H1 (cell line): ENCODE data around the gene SOWAHC. TPM values are rescaled to one million over a fixed set of nuclear protein-coding genes. Genes with fewer than 3 reads are reported as not detected.

Experiments used
- CTCF ChIA-PET: fragments of 300-600 bp; sonication (Branson Sonifier 250); formaldehyde crosslinking; loops from one replicate; lab custom pipeline; 2021; ENCODE audit not compliant: partially characterized antibody; lab: Charles Lee
- POLR2A ChIA-PET: fragments of 300-600 bp; sonication (Branson Sonifier 250); formaldehyde crosslinking; loops from one replicate; lab custom pipeline; 2021; ENCODE audit warnings: inconsistent platforms; ENCODE audit not compliant: partially characterized antibody; lab: Charles Lee
- DNase-seq, 2 experiments: peaks; one replicate each; pipeline versions ENCODE4 v3.0.0 to v3.0.0-alpha.2; 2010 to 2022; ENCODE audit warnings: low spot score in 2 of 2, low read depth in 1 of 2, mixed read lengths in 1 of 2
- FAIRE-seq: peaks from 2 replicates; lab custom pipeline; 2011; peaks lifted over from hg19 to GRCh38; lab: Jason Lieb, UNC
- H2AFZ ChIP-seq: 2 replicates; pipeline ENCODE4 v1.8.1; 2012; ENCODE audit warnings: low read length, inconsistent platforms
- H2AK5ac ChIP-seq: 2 replicates; pipeline ENCODE4 v1.6.1; 2013; ENCODE audit warnings: low read depth, low read length
- H2BK120ac ChIP-seq: replicated peaks from 2 replicates; pipeline ENCODE3; 2013; ENCODE audit warnings: low read depth, low read length, inconsistent platforms
- H2BK12ac ChIP-seq: 2 replicates; pipeline ENCODE4 v1.6.1; 2013; ENCODE audit warnings: low read depth, low read length
- H2BK15ac ChIP-seq: 2 replicates; pipeline ENCODE4 v1.6.1; 2013; ENCODE audit warnings: low read length
- H2BK20ac ChIP-seq: 2 replicates; pipeline ENCODE4 v1.6.1; 2013; ENCODE audit warnings: low read length
- H2BK5ac ChIP-seq: 2 replicates; pipeline ENCODE4 v1.6.1; 2013; ENCODE audit warnings: low read depth, low read length
- H3K14ac ChIP-seq: 2 replicates; pipeline ENCODE4 v1.6.1; 2013; ENCODE audit warnings: inconsistent platforms; ENCODE audit not compliant: insufficient read length
- H3K18ac ChIP-seq: 2 replicates; pipeline ENCODE4 v1.6.1; 2013; ENCODE audit warnings: low read length; ENCODE audit errors: extremely low read depth
- H3K23ac ChIP-seq: 2 replicates; pipeline ENCODE4 v1.6.1; 2013; ENCODE audit warnings: inconsistent platforms; ENCODE audit not compliant: insufficient read length
- H3K23me2 ChIP-seq: 2 replicates; pipeline ENCODE4 v1.6.1; 2013; ENCODE audit warnings: low read depth, low read length
- H3K27ac ChIP-seq: 2 replicates; pipeline ENCODE4 v1.6.1; 2011; ENCODE audit warnings: low read depth, low read length, inconsistent platforms
- H3K27me3 ChIP-seq, 4 experiments: replicated peaks in 1 of 4; 1 replicate in 1 of 4; 2 replicates in 3 of 4; pipeline versions ENCODE4 v1.6.1 to v1.8.1; 2011 to 2013; ENCODE audit warnings: low read length in 3 of 4, mild to moderate bottlenecking in 3 of 4, inconsistent platforms in 2 of 4, mixed read lengths in 2 of 4, moderate library complexity in 1 of 4; ENCODE audit not compliant: control insufficient read depth in 3 of 4, insufficient read depth in 3 of 4; ENCODE audit errors: extremely low read depth in 1 of 4
- H3K36me3 ChIP-seq, 4 experiments: 2 replicates each; pipeline versions ENCODE4 v1.6.1 to v1.8.1; 2011 to 2013; ENCODE audit warnings: mild to moderate bottlenecking in 4 of 4, low read length in 3 of 4, moderate library complexity in 2 of 4, control low read depth in 1 of 4, inconsistent platforms in 1 of 4; ENCODE audit not compliant: insufficient read depth in 4 of 4, control insufficient read depth in 2 of 4
- H3K4ac ChIP-seq: replicated peaks from 2 replicates; pipeline ENCODE3; 2013; ENCODE audit warnings: low read length, low read depth, mixed read lengths, inconsistent platforms; ENCODE audit not compliant: insufficient read length
- H3K4me1 ChIP-seq, 4 experiments: replicated peaks in 1 of 4; 1 replicate in 1 of 4; 2 replicates in 3 of 4; pipeline versions ENCODE4 v1.6.1 to v1.8.1; 2011 to 2013; ENCODE audit warnings: low read length in 3 of 4, inconsistent platforms in 2 of 4, mixed read lengths in 1 of 4; ENCODE audit not compliant: insufficient read depth in 4 of 4, control insufficient read depth in 3 of 4
- H3K4me2 ChIP-seq, 2 experiments: 2 replicates each; pipeline versions ENCODE4 v1.6.1 to v1.8.1; 2011 to 2013; ENCODE audit warnings: low read depth in 2 of 2, low read length in 2 of 2, control low read depth in 1 of 2, inconsistent platforms in 1 of 2, mild to moderate bottlenecking in 1 of 2; ENCODE audit not compliant: insufficient read depth in 1 of 2
- H3K4me3 ChIP-seq, 4 experiments: fragments of 200-600, 300-600 bp in 1 of 4; sonication (generic), shearing (Covaris generic), sonication (Bioruptor Twin) in 1 of 4; 2 replicates each; pipeline versions ENCODE4 v1.5.1 to v1.8.1; 2011 to 2016; ENCODE audit warnings: low read length in 4 of 4, low read depth in 3 of 4, control low read depth in 2 of 4, inconsistent platforms in 2 of 4, mild to moderate bottlenecking in 2 of 4, mixed read lengths in 1 of 4, moderate library complexity in 1 of 4; ENCODE audit not compliant: insufficient read depth in 2 of 4; ENCODE audit errors: extremely low read depth in 1 of 4
- H3K56ac ChIP-seq: replicated peaks from 2 replicates; pipeline ENCODE3; 2013; ENCODE audit warnings: low read depth, mild to moderate bottlenecking, mixed read lengths, low read length, inconsistent platforms; ENCODE audit not compliant: insufficient read length
- H3K79me1 ChIP-seq: 2 replicates; pipeline ENCODE4 v1.6.1; 2013; ENCODE audit warnings: low read depth, low read length, control low read depth
- H3K79me2 ChIP-seq, 2 experiments: 2 replicates each; pipeline versions ENCODE4 v1.6.1 to v1.8.1; 2012 to 2013; ENCODE audit warnings: low read length in 2 of 2, mild to moderate bottlenecking in 2 of 2, inconsistent platforms in 1 of 2; ENCODE audit not compliant: insufficient read depth in 2 of 2, control insufficient read depth in 1 of 2
- H3K9ac ChIP-seq, 4 experiments: replicated peaks in 1 of 4; 1 replicate in 1 of 4; 2 replicates in 3 of 4; pipeline versions ENCODE4 v1.6.1 to v1.8.1; 2011 to 2013; ENCODE audit warnings: low read depth in 3 of 4, low read length in 3 of 4, control low read depth in 2 of 4, mild to moderate bottlenecking in 2 of 4, moderate library complexity in 2 of 4, inconsistent platforms in 1 of 4; ENCODE audit errors: extremely low read depth in 1 of 4
- H3K9me3 ChIP-seq, 2 experiments: 2 replicates each; pipeline versions ENCODE4 v1.6.1 to v1.8.1; 2012 to 2013; ENCODE audit warnings: mild to moderate bottlenecking in 2 of 2, moderate library complexity in 2 of 2, control low read depth in 1 of 2, inconsistent platforms in 1 of 2, low read depth in 1 of 2, low read length in 1 of 2, mixed read lengths in 1 of 2; ENCODE audit not compliant: insufficient read depth in 2 of 2
- H4K20me1 ChIP-seq, 2 experiments: replicated peaks in 1 of 2; 2 replicates each; pipeline versions ENCODE3 to v1.8.1; 2011 to 2013; ENCODE audit warnings: inconsistent platforms in 2 of 2, low read length in 2 of 2, mild to moderate bottlenecking in 1 of 2; ENCODE audit not compliant: insufficient read depth in 2 of 2, control insufficient read depth in 1 of 2
- H4K5ac ChIP-seq: 2 replicates; pipeline ENCODE4 v1.6.1; 2013; ENCODE audit warnings: low read length, low read depth, mixed read lengths, inconsistent platforms; ENCODE audit not compliant: insufficient read length
- H4K8ac ChIP-seq: 2 replicates; pipeline ENCODE4 v1.8.0; 2013; ENCODE audit warnings: mild to moderate bottlenecking, moderate library complexity, low read length, inconsistent platforms; ENCODE audit not compliant: insufficient read depth; ENCODE audit errors: extremely low read depth
- H4K91ac ChIP-seq: replicated peaks from 2 replicates; pipeline ENCODE3; 2013; ENCODE audit warnings: low read length, mixed read lengths, inconsistent platforms; ENCODE audit not compliant: insufficient read length
- ATF2 ChIP-seq: IDR thresholded peaks from 2 replicates; pipeline ENCODE4 v1.6.1; 2012; ENCODE audit warnings: low read length, inconsistent platforms
- E2F6 ChIP-seq: IDR thresholded peaks from 2 replicates; pipeline ENCODE4 v1.6.1; 2012; ENCODE audit warnings: inconsistent platforms
- EZH2 ChIP-seq: fragments of 200-600 bp; sonication (generic); IDR thresholded peaks from 2 replicates; pipeline ENCODE4 v1.7.1; 2012; ENCODE audit warnings: low read depth, mild to moderate bottlenecking, moderate library complexity, low read length, inconsistent platforms; ENCODE audit not compliant: severe bottlenecking
- HDAC2 ChIP-seq, 2 experiments: fragments of 300-600 bp in 1 of 2; sonication (generic) in 1 of 2; IDR thresholded peaks; 2 replicates each; pipeline ENCODE4 v1.6.1; 2011 to 2012; ENCODE audit warnings: low read depth in 2 of 2, low read length in 2 of 2, mild to moderate bottlenecking in 2 of 2, moderate library complexity in 2 of 2, borderline replicate concordance in 1 of 2, inconsistent platforms in 1 of 2
- KDM1A ChIP-seq: fragments of 200-600, 300-600 bp; sonication (generic); IDR thresholded peaks from 2 replicates; pipeline ENCODE4 v1.7.1; 2016; ENCODE audit warnings: mild to moderate bottlenecking, low read length, borderline replicate concordance
- MAFK ChIP-seq: IDR thresholded peaks from 2 replicates; pipeline ENCODE4 v1.6.1; 2012; ENCODE audit warnings: low read depth, mild to moderate bottlenecking, improper control_type of control experiment, low read length
- PHF8 ChIP-seq: fragments of 200-600 bp; sonication (generic); conservative IDR thresholded peaks from 2 replicates; pipeline ENCODE4 v1.7.1; 2012; ENCODE audit warnings: low read depth, mild to moderate bottlenecking, inconsistent platforms, low read length, moderate library complexity
- RAD21 ChIP-seq, 2 experiments: IDR thresholded peaks in 1 of 2; conservative IDR thresholded peaks in 1 of 2; 2 replicates each; pipeline ENCODE4 v1.6.1; 2011; ENCODE audit warnings: low read depth in 2 of 2, low read length in 2 of 2, improper control_type of control experiment in 1 of 2, inconsistent platforms in 1 of 2, mild to moderate bottlenecking in 1 of 2, moderate library complexity in 1 of 2
- SIX5 ChIP-seq: IDR thresholded peaks from 2 replicates; pipeline ENCODE4 v1.6.1; 2011; ENCODE audit warnings: mild to moderate bottlenecking, low read depth, low read length
- SP1 ChIP-seq: IDR thresholded peaks from 2 replicates; pipeline ENCODE4 v1.6.1; 2011; ENCODE audit warnings: low read depth, low read length
- ZNF274 ChIP-seq: IDR thresholded peaks from 2 replicates; pipeline ENCODE4 v1.7.0; 2012; ENCODE audit warnings: low read length, borderline replicate concordance; ENCODE audit errors: extremely low read depth
- WGBS, 2 experiments: shearing (Covaris generic) in 1 of 2; methylation state at CpG; one replicate each; pipeline versions ENCODE4 v1.1.6 to v1.1.7; 2013 to 2015; ENCODE audit warnings: low lambda C conversion rate in 2 of 2, mixed read lengths in 2 of 2, inconsistent platforms in 1 of 2, low coverage in 1 of 2, missing lambda C conversion rate in 1 of 2; ENCODE audit not compliant: insufficient replicate concordance in 2 of 2, insufficient coverage in 1 of 2, insufficient read length in 1 of 2; ENCODE audit errors: extremely low coverage in 1 of 2, missing lambda C conversion rate in 1 of 2; 5-methylcytosine and 5-hydroxymethylcytosine counted together
- polyA plus RNA-seq, 7 experiments: library from polyadenylated mRNA; depleted of rRNA in 3 of 7; stranded (reverse) in 5 of 7; unstranded in 2 of 7; fragments of >200 nt in 5 of 7; fragments of 200-250 nt in 2 of 7; gene quantifications; 1 replicate in 5 of 7; 2 replicates in 1 of 7; 4 replicates in 1 of 7; pipeline versions ENCODE4 v1.2.1 to v1.2.3, GENCODE V29; 2011 to 2013; ENCODE audit warnings: missing spikeins in 2 of 7, mixed read lengths in 2 of 7
- total RNA-seq: library from RNA; stranded (reverse); fragmentation: NEBNext Ultra II Directional; extraction: Animal tissue kit (Norgen Biotek cat#: 25700); gene quantifications from 2 replicates; pipeline ENCODE4 v1.2.1, GENCODE V29; 2021

Gene SOWAHC
- total and polyA plus RNA-seq, 2 of the 8 experiments (the other 6 are each of a cell fraction or from before 2014, with no cell fraction given) = 3.1 to 17.8 TPM

- ChIA-PET POLR2A (interaction anchor here (3.6 kb wide), 1 partner anchor 9 kb away, joined by 19 read pairs; the partner anchor contains the start of genes SEPTIN10 and SOWAHC), CTCF (interaction anchor here (0.6 to 3.7 kb wide), 2 partner anchors 16 to 77 kb away, joined by 3 to 15 read pairs; no protein-coding TSS in a partner anchor)
- Histone ChIP-seq H2BK5ac (no peak overlapping the region), H3K79me2 (no peaks in the 10 kb centered on the region), H3K4me1 (no peaks in the 10 kb centered on the region), H2BK120ac (no peak overlapping the region), H3K23ac (no peak overlapping the region), H3K27me3 (no peaks in the 10 kb centered on the region), H2AK5ac (no peak overlapping the region), H3K18ac (no peak overlapping the region), H2BK20ac (no peak overlapping the region), H3K4ac (no peak overlapping the region), H2BK15ac (no peak overlapping the region), H3K23me2 (no peaks in the 10 kb centered on the region), H3K14ac (no peak overlapping the region), H3K9me3 (no peaks in the 10 kb centered on the region), H4K20me1 (no peaks in the 10 kb centered on the region), H3K4me2 (no peak overlapping the region), H3K79me1 (no peaks in the 10 kb centered on the region), H4K91ac (no peak overlapping the region), H3K4me3 (no peak overlapping the region), H4K5ac (no peak overlapping the region), H3K9ac (no peak overlapping the region), H3K56ac (no peak overlapping the region), H3K36me3 (no peaks in the 10 kb centered on the region), H3K27ac (no peak overlapping the region), H2BK12ac (no peak overlapping the region), H2AFZ (no peak overlapping the region), H4K8ac (no peak overlapping the region)
- FAIRE-seq = no peak
- 90% methylated on average over 5 of the region's 5 CpGs; no CpG with 5 or more reads in 1 of the 2 experiments for WGBS, 2 experiments
- no peak for DNase-seq
- TF ChIP-seq ZNF274 = no peak
- no peak for TF ChIP-seq SIX5
- no peak for TF ChIP-seq E2F6
- no peak for TF ChIP-seq KDM1A
- no peak for TF ChIP-seq PHF8
- no peak for TF ChIP-seq RAD21 (IDR thresholded peaks at IDR 0.05 in 1 of 2, conservative IDR thresholded peaks at IDR 0.05 in 1 of 2; ENCODE audit: low read depth in 2 of 2, low read length in 2 of 2)
- TF ChIP-seq SP1 = no peak
- TF ChIP-seq ATF2 = no peak
- no peak for TF ChIP-seq EZH2
- no peak for TF ChIP-seq MAFK
- TF ChIP-seq HDAC2 (IDR thresholded peaks at IDR 0.05; ENCODE audit: borderline replicate concordance in 1 of 2, low read depth in 2 of 2, low read length in 2 of 2) = no peak
Measured at GRCh38 chr2:109623297-109623696, 9.1 kb downstream of the SOWAHC start.
